GM21515 (cell line): ENCODE measurements around the gene AFTPH.

Experiments used
- ATAC-seq: cut with Tn5 transposase; IDR thresholded peaks from one replicate; pipeline ENCODE4 v1.9.1; 2021; ENCODE audit not compliant: unreplicated experiment

The AFTPH gene

DNA sequence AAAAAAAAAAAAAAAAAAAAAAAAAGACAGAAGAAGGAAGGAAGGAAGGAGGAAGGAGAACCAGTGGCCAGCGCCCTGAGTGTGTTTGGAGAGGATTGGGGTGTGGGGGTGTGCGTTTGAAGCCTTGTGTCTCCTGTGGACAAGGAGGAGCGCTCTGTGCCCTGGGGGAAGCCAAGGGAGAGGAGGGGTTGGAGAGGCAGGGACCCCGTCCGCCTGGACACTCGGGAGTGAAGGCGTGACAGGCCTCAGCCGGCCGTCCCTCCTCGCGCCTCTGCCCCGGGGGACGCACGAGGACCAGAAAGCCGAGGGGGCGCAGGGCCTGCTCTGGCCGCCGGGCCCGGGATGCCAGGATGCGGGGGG is 84.7 kb downstream of the AFTPH start:
- no peak for ATAC-seq

- peak; percentile 37 for ATAC-seq
Observed at GRCh38 chr2:64609227-64609941, 85.3 kb downstream of the AFTPH start.

- ATAC-seq: no peak
Observed at GRCh38 chr2:64609942-64610281, 85.8 kb downstream of the AFTPH start.

- ATAC-seq: no peak
Observed at GRCh38 chr2:64610316-64610855, 86.3 kb downstream of the AFTPH start.

GRCh38 chr2:64612575-64613195 is 88.6 kb downstream of the AFTPH start:
- ATAC-seq: no peak

DNA sequence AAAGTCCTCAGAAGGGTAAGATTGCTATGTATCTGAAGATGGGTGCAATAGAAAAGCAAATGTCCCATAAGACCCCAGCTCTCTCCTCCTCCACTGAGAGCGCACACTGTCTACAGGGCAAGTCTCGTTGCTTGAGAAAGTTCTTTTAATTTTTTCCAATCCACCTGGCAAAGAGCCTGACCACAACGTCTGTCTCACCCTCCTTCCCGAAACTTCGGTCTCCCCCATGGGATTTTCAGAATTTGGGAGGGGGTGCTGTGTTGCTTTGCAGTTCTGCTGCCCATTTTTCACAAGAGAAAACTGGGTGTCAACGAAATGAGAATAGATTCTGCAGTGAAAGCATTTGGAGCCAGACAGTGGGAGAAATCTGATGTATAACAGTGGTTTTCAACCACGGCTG is 89.1 kb downstream of the AFTPH start:
- no peak for ATAC-seq

DNA sequence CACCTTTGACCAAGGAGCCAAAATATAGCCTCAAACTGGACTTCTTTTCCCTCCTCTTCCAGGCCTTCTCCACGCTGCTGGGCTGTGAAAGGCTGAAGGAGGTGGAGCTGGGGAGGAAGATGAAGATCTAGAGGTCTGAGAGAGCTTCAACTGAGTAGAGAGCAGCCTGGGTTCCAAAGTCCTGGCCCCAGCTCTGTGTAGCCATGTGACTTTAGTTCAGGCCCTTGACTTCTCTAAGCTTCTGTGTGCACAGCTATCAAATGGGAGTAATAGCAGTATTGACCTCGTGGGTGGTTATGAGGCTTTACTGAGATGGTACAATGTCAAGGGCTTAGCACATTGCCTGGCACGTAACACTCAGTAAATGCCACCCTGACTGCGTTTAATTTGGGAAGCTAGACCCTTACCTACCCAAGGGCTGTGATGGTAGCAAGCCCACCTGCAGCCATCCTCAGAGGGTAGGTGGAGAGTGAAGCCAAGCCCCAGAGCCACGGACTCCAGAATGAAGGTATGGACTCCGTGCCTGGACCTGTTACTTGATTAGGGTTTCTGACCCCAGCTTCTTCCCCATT is 91.2 kb downstream of the AFTPH start:
- ATAC-seq: no peak

DNA sequence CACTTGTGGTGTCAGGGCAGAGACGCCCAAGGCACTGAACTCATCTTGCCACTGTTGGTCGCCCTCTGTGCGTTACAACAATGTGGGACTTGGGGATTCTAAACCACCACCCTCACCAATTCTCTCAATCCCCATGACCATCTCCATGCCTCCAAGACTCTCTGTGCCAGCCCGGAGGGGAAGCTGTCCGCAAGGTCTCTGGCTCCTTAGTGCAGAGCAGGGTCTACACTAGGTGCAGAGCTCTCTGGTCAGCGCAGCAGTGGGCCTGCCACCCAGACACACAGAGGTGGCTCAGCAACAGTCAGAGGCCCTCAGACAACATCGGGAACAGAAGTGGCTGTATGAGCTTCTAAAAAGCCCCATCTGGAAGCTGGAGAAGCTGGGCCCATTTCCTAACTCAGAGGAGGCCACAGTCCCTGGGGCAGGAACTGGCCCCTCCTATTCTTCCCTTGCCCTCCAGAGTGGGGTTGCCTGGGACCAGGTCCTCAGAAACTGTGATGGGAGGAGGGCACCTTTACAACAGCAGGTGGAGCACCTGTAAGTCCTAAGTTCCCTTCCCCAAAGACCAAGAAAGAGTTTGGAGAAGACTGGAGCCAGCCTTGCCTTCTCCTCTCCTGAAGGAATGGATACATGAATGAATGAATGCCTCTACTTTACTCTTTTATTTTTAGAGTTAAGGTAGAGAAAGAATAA is 91.9 kb downstream of the AFTPH start:
- no peak for ATAC-seq

- ATAC-seq: no peak
Observed at GRCh38 chr2:64617631-64618151, 93.6 kb downstream of the AFTPH start.

GRCh38 chr2:64620661-64621060 is 96.5 kb downstream of the AFTPH start:
- no peak for ATAC-seq

GRCh38 chr2:64622443-64623241 is 98.5 kb downstream of the AFTPH start:
- no peak for ATAC-seq

DNA sequence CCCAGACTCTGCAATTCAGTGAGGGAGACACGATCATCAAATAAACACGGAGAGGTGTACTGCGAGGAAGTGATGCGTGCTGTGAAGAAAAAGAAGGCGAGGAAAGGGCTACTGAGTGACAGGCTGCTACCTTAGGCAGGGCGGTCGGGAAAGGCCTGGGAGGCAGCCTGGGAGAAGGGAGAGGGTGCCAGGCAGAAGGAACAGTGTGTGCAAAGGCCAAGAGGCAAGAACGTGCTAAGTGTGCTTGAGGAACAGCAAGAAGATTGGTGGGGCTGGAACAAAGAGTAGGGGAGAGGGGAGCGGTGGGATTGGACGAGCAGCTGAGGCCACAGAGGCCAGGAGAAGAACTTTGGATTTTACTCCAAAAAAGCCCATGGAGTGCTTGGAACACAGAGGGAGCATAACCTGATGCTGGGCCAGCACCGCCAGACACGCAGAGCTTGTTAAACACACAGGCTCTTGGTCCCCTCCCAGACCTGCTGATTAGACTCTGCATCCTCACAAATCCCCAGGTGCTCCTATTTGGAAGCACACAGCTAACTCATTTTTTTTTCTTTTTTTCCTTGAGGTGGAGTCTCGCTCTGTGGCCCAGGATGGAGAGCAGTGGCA is 99.2 kb downstream of the AFTPH start:
- ATAC-seq: no peak

DNA sequence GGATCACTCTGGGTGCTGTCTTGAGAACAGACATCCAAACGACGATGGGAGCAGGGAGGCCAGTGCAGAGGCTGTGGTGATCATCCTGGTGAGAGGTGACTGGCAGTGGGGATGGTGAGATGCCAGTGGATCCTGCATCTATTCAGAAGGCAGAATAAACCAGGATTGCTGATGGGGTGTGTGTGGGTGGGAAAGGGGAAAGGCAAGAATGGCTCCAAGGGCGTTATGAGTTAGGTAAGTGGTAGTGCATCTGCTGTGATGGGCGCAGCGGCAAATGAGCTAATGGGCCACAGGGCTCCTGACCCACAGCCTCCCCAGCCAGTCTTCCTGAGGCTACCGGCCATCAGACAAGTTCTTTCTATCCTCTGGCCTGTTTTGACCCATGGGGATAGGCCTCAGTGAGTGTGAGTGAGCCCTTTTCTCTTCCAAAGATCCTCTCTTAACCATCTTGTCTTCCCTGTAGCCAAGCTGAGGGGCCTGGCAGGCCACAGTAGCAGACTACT is 100.0 kb downstream of the AFTPH start:
- ATAC-seq: no peak

- no peak for ATAC-seq
Observed at GRCh38 chr2:64624862-64625261, 100.7 kb downstream of the AFTPH start.

DNA sequence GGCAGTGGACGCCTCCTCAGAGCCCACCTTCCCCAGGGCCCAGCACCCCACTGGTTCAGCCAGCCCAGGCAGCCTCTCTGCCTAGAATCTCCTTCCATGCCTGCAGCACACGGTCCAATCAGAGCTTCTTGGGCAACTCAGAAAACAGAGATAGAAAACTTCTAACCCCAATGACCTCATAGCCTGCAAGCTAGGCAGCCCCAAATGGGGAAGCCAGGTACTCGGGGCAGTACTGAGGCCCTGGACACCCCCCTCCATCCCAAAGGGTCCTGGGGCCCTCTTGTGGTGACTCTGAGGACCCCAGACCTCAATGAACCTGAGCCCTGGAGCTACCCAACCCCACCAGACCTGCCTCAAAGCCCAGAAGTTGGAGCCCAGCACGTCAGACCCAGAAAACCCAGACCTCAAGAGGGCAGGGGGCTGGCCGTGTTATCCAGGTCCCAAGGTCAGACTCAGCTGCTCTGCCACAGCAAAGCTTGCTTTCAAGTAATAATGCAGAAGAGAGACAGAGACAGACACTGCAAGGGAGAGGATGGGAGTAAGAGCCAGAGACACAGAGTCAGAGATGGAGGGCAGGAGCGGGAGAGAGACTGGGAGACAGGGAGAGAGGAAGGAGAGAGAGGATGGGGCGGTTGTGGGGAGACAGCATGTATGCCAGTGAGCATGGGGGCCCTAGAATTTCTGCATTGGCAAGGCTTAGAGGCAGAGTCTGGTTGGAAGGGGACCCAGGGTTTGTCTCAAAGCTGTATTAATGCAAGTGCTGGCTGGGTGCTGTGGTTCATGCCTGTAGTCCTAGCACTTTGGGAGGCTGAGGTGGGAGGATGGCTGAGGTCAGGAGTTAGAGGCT is 101.4 kb downstream of the AFTPH start:
- ATAC-seq: no peak

- no peak for ATAC-seq
Observed at GRCh38 chr2:64626146-64626809, 102.2 kb downstream of the AFTPH start.

DNA sequence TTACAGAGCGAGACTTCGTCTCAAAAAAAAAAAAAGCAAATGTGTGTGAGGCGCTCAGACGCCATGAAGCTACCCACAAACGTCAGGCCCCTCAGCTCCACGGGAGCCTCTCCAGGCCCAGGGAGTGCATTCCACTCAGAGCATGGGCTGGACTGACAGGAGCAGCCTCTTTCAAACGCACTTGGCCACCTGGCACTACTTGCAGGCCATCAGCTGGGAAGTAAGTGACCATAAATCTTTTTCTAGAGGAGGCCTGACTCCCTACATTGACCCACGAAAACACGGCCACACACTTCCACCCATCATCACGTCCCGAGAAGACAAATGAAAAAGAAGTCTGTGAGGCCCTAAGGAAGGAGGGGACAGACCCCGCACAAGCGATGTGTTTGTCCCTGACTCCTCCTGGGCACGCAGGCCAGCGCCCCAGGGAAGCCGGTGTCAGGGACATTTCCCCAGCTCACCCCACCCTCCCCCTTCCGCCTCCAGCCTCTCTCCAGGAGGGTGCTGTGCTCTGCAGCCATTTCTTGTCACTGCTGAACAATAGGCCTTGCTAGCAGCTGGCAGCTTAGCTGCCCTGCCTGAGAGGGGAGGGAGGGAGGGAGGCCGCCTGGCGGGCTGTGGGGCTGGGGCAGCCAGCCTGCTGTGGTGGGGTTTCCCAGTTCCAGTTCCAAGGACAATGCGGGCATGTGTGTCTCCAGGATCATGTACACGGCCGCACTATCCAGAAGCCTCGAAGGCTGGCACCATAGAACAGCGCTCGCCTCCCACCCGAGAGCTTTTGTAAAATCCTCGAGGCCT is 103.0 kb downstream of the AFTPH start:
- ATAC-seq: no peak
